H9 (cell line): ENCODE results near the gene FAM3B. TPM values are rescaled to one million over a fixed set of nuclear protein-coding genes. Genes with fewer than 3 reads are reported as not detected.

Experiments
- DNase-seq: peaks from one replicate; pipeline ENCODE4 v3.0.0-alpha.2; 2017
- H2AFZ ChIP-seq: one replicate; pipeline ENCODE4 v1.6.1; 2013; ENCODE audit warnings: mild to moderate bottlenecking, low read length, control low read depth, moderate library complexity
- H2AK5ac ChIP-seq: 2 replicates; pipeline ENCODE4 v1.6.1; 2013; ENCODE audit warnings: low read length, control low read depth, mixed read lengths; ENCODE audit not compliant: insufficient read length
- H2BK120ac ChIP-seq: one replicate; pipeline ENCODE4 v1.6.1; 2013; ENCODE audit warnings: low read depth, mild to moderate bottlenecking, low read length, control low read depth, inconsistent platforms; ENCODE audit not compliant: poor library complexity, severe bottlenecking
- H2BK12ac ChIP-seq: 2 replicates; pipeline ENCODE4 v1.6.1; 2013; ENCODE audit warnings: low read length, control low read depth, mixed read lengths, low read depth; ENCODE audit not compliant: insufficient read length
- H2BK15ac ChIP-seq: 2 replicates; pipeline ENCODE4 v1.6.1; 2013; ENCODE audit warnings: low read depth, low read length, control low read depth
- H2BK20ac ChIP-seq: one replicate; pipeline ENCODE4 v1.6.1; 2013; ENCODE audit warnings: low read depth, mild to moderate bottlenecking, low read length, control low read depth, inconsistent platforms; ENCODE audit not compliant: poor library complexity, severe bottlenecking
- H2BK5ac ChIP-seq: 2 replicates; pipeline ENCODE4 v1.6.1; 2013; ENCODE audit warnings: low read length, control low read depth, mixed read lengths; ENCODE audit not compliant: insufficient read length
- H3K14ac ChIP-seq: 2 replicates; pipeline ENCODE4 v1.6.1; 2013; ENCODE audit warnings: low read length, control low read depth; ENCODE audit not compliant: insufficient read depth
- H3K18ac ChIP-seq: 2 replicates; pipeline ENCODE4 v1.6.1; 2013; ENCODE audit warnings: low read depth, mild to moderate bottlenecking, mixed read lengths, low read length, control low read depth; ENCODE audit not compliant: insufficient read length
- H3K23ac ChIP-seq: 2 replicates; pipeline ENCODE4 v1.6.1; 2013; ENCODE audit warnings: low read length, control low read depth, mixed read lengths, low read depth; ENCODE audit not compliant: insufficient read length
- H3K23me2 ChIP-seq: 2 replicates; pipeline ENCODE4 v1.6.1; 2013; ENCODE audit warnings: low read depth, mild to moderate bottlenecking, mixed read lengths, low read length, control low read depth; ENCODE audit not compliant: insufficient read length, poor library complexity, severe bottlenecking
- H3K27ac ChIP-seq: 2 replicates; pipeline ENCODE4 v1.5.1; 2013; ENCODE audit warnings: low read length, control low read depth, mixed read lengths, low read depth; ENCODE audit not compliant: insufficient read length
- H3K27me3 ChIP-seq: 2 replicates; pipeline ENCODE4 v1.6.1; 2013; ENCODE audit warnings: low read length, control low read depth, inconsistent platforms; ENCODE audit not compliant: insufficient read depth
- H3K4ac ChIP-seq: 2 replicates; pipeline ENCODE4 v1.6.1; 2013; ENCODE audit warnings: low read depth, mild to moderate bottlenecking, control low read depth, inconsistent platforms, low read length, moderate library complexity
- H3K4me1 ChIP-seq: 2 replicates; pipeline ENCODE4 v1.6.1; 2013; ENCODE audit warnings: low read length, control low read depth, inconsistent platforms; ENCODE audit not compliant: insufficient read depth
- H3K4me2 ChIP-seq: 2 replicates; pipeline ENCODE4 v1.6.1; 2013; ENCODE audit warnings: low read length, control low read depth, mixed read lengths; ENCODE audit not compliant: insufficient read length, insufficient read depth
- H3K56ac ChIP-seq: 2 replicates; pipeline ENCODE4 v1.6.1; 2013; ENCODE audit warnings: low read depth, mild to moderate bottlenecking, mixed read lengths, low read length, control low read depth; ENCODE audit not compliant: insufficient read length
- H3K79me1 ChIP-seq: 2 replicates; pipeline ENCODE4 v1.6.1; 2013; ENCODE audit warnings: low read depth, mild to moderate bottlenecking, moderate library complexity, low read length, control low read depth, inconsistent platforms; ENCODE audit not compliant: insufficient read depth, poor library complexity, severe bottlenecking
- H3K79me2 ChIP-seq: 2 replicates; pipeline ENCODE4 v1.6.1; 2013; ENCODE audit warnings: low read length, control low read depth, inconsistent platforms; ENCODE audit not compliant: insufficient read depth
- H3K9ac ChIP-seq: 2 replicates; pipeline ENCODE4 v1.6.1; 2013; ENCODE audit warnings: low read length, control low read depth, mixed read lengths; ENCODE audit not compliant: insufficient read length; ENCODE audit errors: extremely low read depth
- H3K9me3 ChIP-seq: one replicate; pipeline ENCODE4 v1.6.1; 2013; ENCODE audit warnings: low read depth, low read length, inconsistent platforms; ENCODE audit not compliant: control insufficient read depth
- H3T11ph ChIP-seq: one replicate; pipeline ENCODE4 v1.6.1; 2013; ENCODE audit warnings: mild to moderate bottlenecking, low read length, control low read depth, inconsistent platforms
- H4K20me1 ChIP-seq: one replicate; pipeline ENCODE4 v1.6.1; 2013; ENCODE audit not compliant: control insufficient read depth, insufficient read length, insufficient read depth
- H4K5ac ChIP-seq: 2 replicates; pipeline ENCODE4 v1.6.1; 2013; ENCODE audit warnings: low read depth, mild to moderate bottlenecking, mixed read lengths, low read length, control low read depth; ENCODE audit not compliant: insufficient read length
- H4K8ac ChIP-seq: replicated peaks from 2 replicates; pipeline ENCODE4 v1.6.1; 2013; ENCODE audit warnings: low read length, control low read depth, mixed read lengths, low read depth; ENCODE audit not compliant: insufficient read length
- H4K91ac ChIP-seq: 2 replicates; pipeline ENCODE4 v1.6.1; 2013; ENCODE audit warnings: low read depth, mild to moderate bottlenecking, moderate library complexity, mixed read lengths, low read length, control low read depth; ENCODE audit not compliant: insufficient read length
- H3K27ac Mint-ChIP-seq, 3 experiments: 2 replicates in 2 of 3; 3 replicates in 1 of 3; pipeline ENCODE4 v1.8.0; 2020 to 2021; ENCODE audit warnings: mixed read lengths in 3 of 3, mild to moderate bottlenecking in 1 of 3, moderate library complexity in 1 of 3
- H3K27me3 Mint-ChIP-seq: 2 replicates; pipeline ENCODE4 v1.8.0; 2021; ENCODE audit warnings: low read depth, mild to moderate bottlenecking, moderate library complexity, mixed read lengths
- H3K36me3 Mint-ChIP-seq, 3 experiments: 2 replicates in 2 of 3; 3 replicates in 1 of 3; pipeline ENCODE4 v1.8.0; 2020 to 2021; ENCODE audit warnings: low read depth in 3 of 3, mixed read lengths in 3 of 3; ENCODE audit not compliant: insufficient read depth in 1 of 3
- H3K4me1 Mint-ChIP-seq, 2 experiments: 2 replicates each; pipeline ENCODE4 v1.8.0; 2020; ENCODE audit warnings: mixed read lengths in 2 of 2
- H3K4me3 Mint-ChIP-seq, 2 experiments: 2 replicates in 1 of 2; 3 replicates in 1 of 2; pipeline ENCODE4 v1.8.0; 2020 to 2021; ENCODE audit warnings: mild to moderate bottlenecking in 2 of 2, mixed read lengths in 2 of 2, moderate library complexity in 1 of 2
- H3K9me3 Mint-ChIP-seq, 2 experiments: 2 replicates in 1 of 2; 3 replicates in 1 of 2; pipeline ENCODE4 v1.8.0; 2020; ENCODE audit warnings: mild to moderate bottlenecking in 2 of 2, mixed read lengths in 2 of 2, moderate library complexity in 1 of 2
- WGBS: extraction: QIAGEN DNeasy Blood & Tissue Kit; methylation state at CpG from one replicate; pipeline ENCODE4 v1.1.7; 2013; ENCODE audit warnings: missing lambda C conversion rate, low lambda C conversion rate, mixed read lengths; ENCODE audit not compliant: insufficient read length; ENCODE audit errors: extremely low coverage; 5-methylcytosine and 5-hydroxymethylcytosine counted together
- total RNA-seq: library from RNA; stranded (reverse); gene quantifications from 2 replicates; pipeline ENCODE4 v1.2.1, GENCODE V29; 2021
- TF ChIP-seq, protein P1 (sequence below): fragments of 200-600 bp; sonication (generic); conservative IDR thresholded peaks from 3 replicates; pipeline ENCODE4 v1.8.0; 2021; ENCODE audit warnings: antibody characterized with exemption, mild to moderate bottlenecking

FAM3B gene
- total RNA-seq, 1 experiment from 2014 or later, result 5.0 TPM

GRCh38 chr21:41358193-41359166 is 41.9 kb downstream of the FAM3B start:
- Histone ChIP-seq H2AFZ (no peak overlapping the region), H2AK5ac (no peak overlapping the region), H3K23me2 (no peaks in the 10 kb centered on the region), H4K91ac (no peak overlapping the region), H3K14ac (no peak overlapping the region), H2BK20ac (no peak overlapping the region), H3K56ac (no peak overlapping the region), H2BK120ac (no peak overlapping the region), H4K8ac (no peak overlapping the region), H3K4ac (no peak overlapping the region), H3K4me1 (no peaks in the 10 kb centered on the region; the same call in 1 of the 2 replicates), H3K9me3 (no peaks in the 10 kb centered on the region), H3K9ac (no peak overlapping the region), H3K18ac (no peak overlapping the region), H3T11ph (no peak overlapping the region), H3K4me2 (no peak overlapping the region), H3K27me3 (no peaks in the 10 kb centered on the region), H4K20me1 (no peaks in the 10 kb centered on the region), H2BK12ac (no peak overlapping the region), H3K27ac (no peak overlapping the region), H3K23ac (no peak overlapping the region), H2BK5ac (no peak overlapping the region), H3K79me2 (no peaks in the 10 kb centered on the region), H3K79me1 (no peaks in the 10 kb centered on the region), H4K5ac (no peak overlapping the region), H2BK15ac (no peak overlapping the region)
- TF ChIP-seq, protein P1, sequence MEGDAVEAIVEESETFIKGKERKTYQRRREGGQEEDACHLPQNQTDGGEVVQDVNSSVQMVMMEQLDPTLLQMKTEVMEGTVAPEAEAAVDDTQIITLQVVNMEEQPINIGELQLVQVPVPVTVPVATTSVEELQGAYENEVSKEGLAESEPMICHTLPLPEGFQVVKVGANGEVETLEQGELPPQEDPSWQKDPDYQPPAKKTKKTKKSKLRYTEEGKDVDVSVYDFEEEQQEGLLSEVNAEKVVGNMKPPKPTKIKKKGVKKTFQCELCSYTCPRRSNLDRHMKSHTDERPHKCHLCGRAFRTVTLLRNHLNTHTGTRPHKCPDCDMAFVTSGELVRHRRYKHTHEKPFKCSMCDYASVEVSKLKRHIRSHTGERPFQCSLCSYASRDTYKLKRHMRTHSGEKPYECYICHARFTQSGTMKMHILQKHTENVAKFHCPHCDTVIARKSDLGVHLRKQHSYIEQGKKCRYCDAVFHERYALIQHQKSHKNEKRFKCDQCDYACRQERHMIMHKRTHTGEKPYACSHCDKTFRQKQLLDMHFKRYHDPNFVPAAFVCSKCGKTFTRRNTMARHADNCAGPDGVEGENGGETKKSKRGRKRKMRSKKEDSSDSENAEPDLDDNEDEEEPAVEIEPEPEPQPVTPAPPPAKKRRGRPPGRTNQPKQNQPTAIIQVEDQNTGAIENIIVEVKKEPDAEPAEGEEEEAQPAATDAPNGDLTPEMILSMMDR, result no peak
- H3K27me3 Mint-ChIP-seq, result peaks cover 2% of the 10 kb centered on the region; the same call in 1 of the 2 replicates
- DNase-seq, result no peak
- H3K36me3 Mint-ChIP-seq, result no peaks in the 10 kb centered on the region
- H3K4me1 Mint-ChIP-seq, result peaks cover 13 to 19% of the 10 kb centered on the region in 2 experiments
- no peaks in the 10 kb centered on the region; a peak in 1 of 5 replicates for H3K9me3 Mint-ChIP-seq
- H3K27ac Mint-ChIP-seq, result no peak overlapping the region
- no CpG with 5 or more reads among the region's 9 CpGs for WGBS
- H3K4me3 Mint-ChIP-seq, result no peak overlapping the region
